NCI-H1436 (cell line): ENCODE data around the gene SPATA7.
"Not testable (repeated sequence)": the region's sequence is repeated elsewhere in the genome, so short reads cannot be mapped to it uniquely, and the experiment has no call there.

Experiments used
- DNase-seq: peaks from one replicate; lab custom pipeline; 2025; lab: John Stamatoyannopoulos, UW

SPATA7 gene, protein sequence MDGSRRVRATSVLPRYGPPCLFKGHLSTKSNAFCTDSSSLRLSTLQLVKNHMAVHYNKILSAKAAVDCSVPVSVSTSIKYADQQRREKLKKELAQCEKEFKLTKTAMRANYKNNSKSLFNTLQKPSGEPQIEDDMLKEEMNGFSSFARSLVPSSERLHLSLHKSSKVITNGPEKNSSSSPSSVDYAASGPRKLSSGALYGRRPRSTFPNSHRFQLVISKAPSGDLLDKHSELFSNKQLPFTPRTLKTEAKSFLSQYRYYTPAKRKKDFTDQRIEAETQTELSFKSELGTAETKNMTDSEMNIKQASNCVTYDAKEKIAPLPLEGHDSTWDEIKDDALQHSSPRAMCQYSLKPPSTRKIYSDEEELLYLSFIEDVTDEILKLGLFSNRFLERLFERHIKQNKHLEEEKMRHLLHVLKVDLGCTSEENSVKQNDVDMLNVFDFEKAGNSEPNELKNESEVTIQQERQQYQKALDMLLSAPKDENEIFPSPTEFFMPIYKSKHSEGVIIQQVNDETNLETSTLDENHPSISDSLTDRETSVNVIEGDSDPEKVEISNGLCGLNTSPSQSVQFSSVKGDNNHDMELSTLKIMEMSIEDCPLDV

DNA sequence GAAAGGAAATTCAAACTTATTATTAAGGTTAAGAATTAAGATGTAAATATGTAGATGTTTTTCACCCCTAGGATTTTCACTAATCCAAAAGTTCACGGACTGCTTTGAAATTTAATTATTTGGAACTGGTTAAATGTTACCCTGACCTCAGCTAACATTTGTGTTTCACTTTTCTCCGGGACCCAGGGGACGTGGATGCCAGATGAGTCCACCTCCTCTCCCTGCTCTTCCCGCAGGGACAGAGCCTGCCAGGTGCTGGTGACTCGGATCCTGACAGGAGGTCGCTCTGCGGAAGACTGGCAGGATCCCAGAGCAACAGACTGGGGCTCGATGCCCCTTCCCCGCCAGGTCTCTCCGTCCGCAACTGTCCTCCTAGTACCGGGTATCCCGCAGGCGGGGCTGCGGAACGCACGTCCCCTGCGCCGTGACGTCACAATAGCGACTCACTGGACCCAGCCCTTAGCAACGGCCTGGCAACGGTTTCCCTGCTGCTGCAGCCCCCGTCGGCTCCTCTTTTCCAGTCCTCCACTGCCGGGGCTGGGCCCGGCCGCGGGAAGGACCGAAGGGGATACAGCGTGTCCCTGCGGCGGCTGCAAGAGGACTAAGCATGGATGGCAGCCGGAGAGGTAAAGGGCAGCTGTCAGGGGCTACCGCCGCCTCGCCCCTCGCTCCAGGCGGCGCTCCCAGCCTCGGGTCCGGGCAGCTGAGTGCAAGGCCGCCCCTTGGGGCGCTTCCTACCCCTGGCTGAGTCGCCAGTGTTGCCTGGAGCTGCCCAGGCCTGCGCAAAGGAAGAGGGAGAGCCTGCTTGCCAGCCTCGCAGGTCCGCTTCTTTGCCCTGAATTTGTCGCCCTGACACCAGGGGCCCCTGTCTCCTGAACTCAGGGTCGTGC lies at the start of gene SPATA7:
SPATA7 (plus strand) TSS at position 446 of the 890 bp plus-strand sequence; CDS start at position 608, 162 bp downstream.
- peak; percentile 92 for DNase-seq

DNA sequence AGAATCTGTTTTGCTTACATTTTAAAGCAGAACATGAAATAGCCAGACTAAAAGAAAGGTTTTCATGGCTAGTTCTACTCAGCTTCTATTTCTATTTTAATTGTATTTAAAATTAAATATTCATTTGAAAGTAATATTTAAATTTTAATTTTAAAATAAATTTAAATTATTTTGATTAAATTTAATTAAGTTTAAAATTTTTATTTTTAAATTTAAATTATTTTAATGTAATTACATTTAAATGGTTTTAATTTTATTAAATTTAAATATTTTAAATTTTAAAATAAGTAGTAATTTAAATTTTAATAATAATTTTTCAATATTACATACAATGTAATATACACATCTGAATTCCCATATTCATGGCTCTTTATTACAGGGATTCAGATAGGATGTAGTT lies 45.1 kb upstream of the SPATA7 start:
- DNase-seq, result no peak

DNA sequence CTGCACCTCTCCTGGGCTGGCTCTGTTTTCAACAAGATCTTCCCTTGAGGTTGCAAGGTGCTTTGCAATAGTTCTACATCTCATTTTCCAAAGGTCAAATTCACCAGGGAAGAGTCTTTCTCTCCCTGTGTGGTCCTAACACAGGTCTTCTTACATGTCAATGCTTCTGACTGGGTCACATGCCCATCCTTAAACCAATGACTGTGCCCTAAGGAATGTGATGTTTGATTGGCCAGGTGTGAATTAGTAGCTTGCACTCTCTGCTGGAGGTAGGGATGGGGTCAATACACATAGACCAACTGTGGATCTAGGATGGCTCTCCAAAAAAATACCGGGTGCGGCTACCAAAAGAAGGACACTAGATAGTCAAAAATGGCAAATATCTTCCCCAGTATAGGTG lies 42.5 kb upstream of the SPATA7 start:
- DNase-seq, result no peak

DNA sequence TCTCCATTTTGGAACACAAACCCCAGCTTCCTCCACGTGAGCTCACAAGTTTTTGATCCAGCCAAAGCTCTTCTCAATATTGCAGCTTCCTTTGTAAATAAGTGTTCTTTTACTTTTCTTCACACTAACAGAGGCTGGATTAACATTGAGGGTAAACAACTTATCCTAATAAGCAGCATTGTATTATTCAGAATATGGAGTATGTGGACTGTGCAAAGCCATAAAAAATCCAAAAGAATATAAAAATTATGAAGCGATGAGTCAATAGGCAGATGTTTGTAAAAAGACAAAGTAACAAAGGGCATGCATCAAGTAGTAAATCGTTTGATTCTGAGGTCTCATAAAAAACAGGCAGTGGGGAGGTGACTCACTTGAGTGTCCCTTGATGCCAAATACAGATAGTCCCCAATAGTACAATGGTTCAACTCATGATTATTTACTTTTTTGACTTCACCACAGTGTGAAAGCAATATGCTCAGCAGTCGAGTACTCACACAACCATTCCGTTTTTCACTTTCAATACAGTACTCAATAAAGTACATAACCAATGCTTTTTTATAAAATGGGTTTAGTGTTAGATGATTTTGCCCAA lies 39.3 kb upstream of the SPATA7 start:
- no peak for DNase-seq

DNA sequence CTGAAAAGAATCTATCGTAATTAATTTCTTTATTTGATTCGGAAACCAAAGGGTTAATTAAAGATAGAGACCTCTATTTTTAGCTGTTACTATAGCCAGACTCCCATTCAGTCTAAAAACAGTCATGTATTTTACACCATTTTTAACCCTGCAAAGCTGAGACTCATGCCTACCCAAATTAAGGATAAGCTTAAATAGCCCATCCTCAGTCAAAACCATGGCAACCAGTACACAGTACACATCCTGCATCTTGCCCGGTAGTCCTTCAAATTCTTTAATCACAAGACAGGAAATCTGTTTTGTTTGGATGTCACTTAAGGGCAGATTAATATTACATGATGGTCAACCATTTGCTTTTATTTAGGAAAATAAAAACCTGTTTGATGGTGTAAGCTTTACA lies 36.9 kb upstream of the SPATA7 start:
- no peak for DNase-seq

DNA sequence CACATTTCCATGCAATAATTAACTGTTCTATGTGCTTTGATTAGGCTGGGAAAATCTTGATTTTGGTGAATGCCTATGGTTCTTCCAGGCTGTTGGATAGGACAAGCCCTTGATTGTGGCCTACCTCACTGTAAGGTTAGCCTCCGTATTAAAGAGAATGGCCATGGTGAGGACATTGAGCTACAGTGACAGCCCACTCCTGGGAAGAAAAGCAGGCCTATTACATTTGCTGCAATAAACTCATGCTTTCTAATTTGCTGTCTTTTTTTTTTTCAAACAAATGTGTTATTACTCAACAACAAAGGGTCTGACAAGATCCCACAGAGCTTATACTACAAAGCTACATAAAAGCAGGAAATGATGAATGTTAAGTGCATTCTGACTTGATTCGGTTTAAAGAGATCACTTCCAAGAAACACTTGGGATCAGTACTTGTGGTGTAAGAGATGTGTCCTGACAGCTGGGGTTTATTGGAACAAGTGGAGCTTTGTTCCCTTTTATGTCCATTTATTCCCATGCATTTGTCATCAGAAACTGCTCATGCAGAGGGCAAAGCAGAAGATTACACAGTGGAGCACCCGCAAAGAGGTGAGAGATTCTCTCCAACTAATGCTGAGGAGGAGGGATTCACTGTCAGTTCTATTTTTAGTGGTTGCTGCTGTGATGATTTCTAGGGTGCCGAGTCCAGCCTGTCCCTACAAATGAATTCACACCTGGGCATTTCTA lies 33.3 kb upstream of the SPATA7 start:
- peak; percentile 71 for DNase-seq

DNA sequence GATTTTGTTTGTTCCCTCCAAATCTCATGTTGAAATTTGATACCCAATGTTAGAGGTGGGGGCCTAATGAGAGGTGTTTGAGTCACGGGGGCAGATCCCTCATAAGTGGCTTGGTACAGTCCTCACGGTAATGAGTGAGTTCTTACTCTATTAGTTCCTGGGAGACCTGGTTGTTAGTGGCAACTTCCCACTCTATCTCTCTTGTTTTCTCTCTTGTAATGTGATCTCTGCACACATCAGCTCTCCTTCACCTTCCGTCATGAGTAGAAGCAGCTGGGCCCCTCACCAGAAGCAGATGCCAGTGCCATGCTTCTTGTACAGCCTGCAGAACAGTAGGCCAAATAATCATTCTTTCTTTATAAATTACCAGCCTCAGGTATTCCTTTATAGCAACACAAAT lies 32.8 kb upstream of the SPATA7 start:
- peak; percentile 87 for DNase-seq

DNA sequence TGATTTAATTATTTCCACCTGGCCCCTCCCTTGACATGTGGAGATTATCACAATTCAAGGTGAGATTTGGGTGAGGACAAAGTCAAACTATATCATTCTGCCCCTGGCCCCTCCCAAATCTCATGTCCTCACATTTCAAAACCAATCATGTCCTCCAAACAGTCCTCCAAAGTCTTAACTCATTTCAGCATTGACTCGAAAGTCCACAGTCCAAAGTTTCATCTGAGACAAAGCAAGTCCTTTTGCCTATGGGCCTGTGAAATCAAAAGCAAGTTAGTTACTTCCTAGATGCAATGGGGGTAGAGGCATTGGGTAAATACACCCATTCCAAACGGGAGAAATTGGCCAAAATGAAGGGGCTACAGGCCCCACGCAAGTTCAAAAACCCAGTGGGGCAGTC lies 31.1 kb upstream of the SPATA7 start:
- DNase-seq, result no peak

DNA sequence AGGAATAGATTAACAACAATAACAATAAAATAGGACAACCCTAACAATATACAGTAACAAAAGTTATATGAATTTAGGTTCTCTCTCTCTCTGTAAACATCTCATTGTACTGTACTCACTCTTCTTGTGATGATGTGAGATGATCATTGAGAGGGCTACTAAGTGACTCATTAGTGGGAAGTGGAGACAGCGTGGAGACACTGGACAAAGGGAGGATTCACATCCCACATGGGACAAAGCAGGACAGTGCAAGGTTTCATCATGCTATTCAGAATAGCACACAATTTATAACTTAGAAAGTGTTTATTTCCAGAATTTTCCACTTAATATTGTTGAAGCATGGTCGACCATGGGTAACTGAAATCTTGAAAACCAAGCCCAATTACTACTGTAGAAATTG lies 26.0 kb upstream of the SPATA7 start:
- no peak for DNase-seq

DNA sequence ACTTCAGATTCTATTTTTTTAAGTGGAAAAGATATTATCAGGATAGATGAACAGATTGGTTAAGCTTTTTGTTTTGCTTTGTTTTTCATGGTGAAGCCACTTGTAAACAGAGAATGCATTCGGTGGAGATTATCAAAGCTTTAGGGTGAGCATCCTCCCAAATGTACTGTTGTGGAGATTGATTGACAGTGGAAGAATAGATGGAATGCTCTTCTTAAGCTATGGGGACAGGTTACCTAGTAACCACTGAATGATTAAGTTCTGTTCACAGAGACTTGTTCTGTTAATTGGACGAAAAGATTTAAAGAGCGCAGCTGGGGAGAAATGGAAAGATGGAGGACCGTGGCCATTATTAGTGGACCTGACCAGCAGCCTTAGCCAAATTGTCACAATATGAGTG lies 21.8 kb upstream of the SPATA7 start:
- DNase-seq, result no peak

DNA sequence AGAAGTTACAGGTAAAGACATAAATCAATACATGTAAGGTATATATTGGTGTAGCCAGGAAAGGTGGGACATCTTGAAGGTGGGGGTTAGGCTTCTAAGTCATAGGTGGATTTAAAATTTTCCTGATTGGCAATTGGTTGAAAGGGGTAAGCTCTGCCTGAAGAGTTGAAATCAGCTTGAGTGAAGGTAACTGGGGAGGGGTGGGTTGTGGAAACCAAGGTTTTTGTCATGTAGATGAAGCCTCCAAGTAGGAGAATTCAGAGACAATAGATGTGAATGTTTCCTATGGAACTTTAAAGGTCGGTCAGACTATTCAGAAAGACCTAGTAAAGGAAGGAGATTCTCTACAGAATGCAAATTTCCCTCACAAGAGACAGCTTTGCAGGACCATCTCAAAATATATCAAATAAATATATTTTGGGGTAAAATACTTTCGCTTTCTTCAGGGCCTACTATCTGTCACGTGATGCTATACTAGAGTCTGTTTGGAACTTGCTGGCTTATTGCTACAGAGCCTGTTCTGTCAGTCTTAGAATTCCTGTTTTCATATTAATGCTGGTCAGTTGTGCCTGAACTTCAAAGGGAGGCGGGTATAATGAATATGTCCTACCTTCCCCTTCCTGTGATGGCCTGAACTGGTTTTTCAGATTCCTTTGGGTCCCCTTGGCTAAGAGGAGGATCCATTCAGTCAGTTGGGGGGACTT lies 20.6 kb upstream of the SPATA7 start:
- DNase-seq, result no peak

DNA sequence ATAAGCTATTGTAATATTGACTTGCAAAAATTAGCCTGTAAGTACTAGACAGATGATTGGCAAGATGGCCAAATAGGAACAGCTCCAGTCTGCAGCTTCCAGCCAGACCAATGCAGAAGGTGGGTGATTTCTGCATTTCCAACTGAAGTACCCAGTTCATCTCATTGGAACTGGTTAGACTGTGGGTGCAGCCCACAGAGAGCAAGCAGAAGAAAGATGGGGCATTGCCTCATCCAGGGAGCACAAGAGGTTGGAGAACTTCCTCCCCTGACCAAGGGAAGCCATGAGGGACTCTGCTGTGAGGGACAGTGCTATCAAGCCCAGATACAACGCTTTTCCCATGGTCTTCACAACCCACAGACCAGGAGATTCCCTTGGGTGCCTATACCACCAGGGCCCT lies 16.0 kb upstream of the SPATA7 start:
- DNase-seq, result no peak

DNA sequence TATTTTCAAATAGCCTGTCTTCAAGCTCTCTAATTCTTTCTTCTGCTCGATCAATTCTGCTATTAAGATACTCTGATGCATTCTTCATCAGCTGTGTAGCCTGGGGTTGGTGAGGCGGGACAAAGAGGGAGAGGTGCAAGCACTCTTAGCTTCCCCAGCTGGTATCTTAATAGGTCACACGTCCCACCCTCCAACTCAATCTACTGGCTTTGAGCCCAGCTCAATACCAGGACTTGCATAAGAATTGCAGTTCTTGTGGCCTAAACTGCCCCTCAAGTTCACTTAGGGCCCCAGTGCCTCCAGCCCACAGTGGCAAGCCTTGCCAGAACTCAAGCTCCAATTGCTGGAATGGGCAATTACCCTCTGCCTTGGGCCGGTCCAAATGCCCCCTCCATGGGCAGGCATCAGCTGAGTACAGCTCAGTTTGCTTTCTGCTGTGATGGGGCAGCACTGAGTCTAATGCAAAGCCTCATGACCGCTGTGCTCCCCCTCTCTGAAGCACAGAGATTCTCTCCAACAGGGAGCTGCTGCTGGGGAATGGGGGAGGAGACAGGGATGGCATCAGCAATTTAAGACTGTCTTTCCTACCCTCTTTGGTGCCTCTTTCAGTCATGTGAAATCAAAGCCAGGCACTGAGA lies 5.6 kb upstream of the SPATA7 start:
- DNase-seq, result no peak

DNA sequence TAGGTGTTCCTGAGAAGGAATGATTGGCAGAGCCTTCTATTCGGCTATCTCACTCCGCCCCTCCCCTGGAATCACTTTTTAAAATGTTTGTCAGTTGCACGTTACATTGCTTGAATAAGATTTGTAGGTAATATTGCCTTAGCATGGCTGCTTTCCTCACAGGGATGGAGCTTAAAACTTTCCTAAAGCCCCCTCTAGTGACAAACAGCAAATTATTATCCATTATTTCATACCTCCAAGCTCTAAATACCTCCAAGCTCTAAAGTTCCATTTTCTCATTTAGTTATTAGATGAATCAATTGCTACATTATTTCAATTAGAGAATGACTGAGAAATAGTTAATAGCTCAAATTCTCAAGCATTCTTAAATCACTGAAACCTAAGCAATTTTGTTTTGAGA lies 5.1 kb upstream of the SPATA7 start:
- peak; percentile 17 for DNase-seq

DNA sequence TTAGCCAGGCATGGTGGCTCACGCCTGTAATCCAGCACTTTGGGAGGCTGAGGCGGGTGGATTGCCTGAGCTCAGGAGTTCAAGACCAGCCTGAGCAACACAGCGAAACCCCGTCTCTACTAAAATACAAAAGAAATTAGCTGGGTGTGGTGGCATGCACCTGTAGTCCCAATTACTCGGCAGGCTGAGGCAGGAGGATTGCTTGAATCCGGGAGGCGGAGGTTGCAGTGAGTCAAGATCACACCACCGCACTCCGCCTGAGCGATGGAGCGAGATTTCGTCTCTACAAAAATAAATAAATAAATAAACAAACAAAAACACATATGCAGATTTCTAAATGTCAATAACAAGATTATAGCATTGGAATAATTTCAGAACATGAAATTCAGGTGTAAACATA lies 3.8 kb upstream of the SPATA7 start:
- not testable (repeated sequence) for DNase-seq

DNA sequence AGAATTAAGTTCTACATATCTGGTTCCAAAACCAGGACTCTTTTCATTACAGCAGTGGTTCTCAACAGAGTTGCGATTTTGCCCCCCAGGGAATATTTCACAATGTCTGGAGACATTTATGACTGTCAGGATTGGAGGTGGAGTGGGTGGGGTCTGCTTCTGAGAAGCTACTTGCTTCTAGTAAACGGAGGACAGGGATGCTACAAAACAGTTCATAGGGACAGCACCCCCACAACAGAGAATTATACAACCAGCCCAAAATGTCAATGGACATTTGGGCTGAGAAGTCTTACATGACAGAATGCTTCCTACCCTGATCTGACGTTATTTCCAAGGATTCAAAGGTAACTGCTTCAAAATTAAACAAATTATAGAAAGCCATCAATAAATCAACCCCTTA lies 739 bp upstream of the SPATA7 start:
- no peak for DNase-seq

DNA sequence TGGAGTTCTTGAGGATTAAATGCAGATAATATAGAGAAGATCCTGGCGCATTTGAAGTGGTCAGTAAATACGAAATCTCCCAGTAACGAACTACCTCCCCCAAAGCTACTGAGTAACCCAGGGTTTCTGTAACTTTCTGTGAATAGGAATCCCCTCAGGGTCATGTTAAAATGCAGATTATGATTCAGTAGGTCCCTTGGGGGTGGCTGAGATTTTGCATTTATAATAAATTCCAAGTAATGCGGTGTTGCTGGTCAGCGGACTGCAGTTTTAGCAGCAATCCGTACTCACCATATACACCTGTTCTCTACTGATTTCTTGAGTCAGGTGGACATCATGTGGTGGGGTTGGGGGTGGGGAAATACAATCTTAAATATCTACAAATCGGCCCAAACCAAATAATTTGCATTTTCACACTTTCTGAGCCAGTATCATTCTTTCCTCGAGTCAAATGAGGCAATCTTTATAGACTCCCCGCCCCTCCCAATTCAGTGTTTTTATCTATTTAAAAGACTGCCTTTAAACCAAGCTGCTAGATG lies 868 bp downstream of the SPATA7 start:
- DNase-seq, result no peak

DNA sequence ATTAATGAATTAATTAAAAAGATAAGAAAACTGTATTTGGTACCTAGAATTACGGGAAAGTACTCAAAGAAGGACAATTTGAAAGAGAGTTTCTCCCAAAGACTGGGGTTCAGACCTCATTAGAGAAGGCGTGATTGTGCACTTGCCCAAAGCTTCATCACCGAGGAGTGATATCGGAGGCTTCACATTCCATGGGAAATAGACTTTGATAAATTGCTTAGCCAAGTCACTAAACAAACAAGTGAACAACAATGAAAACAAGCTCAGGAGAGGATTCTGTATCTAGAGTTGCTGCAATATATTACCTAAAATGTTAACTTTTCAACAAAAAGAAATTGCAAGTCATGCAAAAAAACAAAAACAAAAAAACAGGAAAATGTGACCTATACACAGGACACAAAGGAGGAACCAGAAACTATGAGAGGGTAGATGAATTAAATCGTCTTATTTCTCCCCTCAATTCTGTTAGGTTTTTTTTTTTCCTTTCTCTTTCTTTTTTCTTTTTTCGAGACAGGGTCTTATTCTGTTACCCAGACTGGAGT lies 3.4 kb downstream of the SPATA7 start:
- DNase-seq, result no peak

DNA sequence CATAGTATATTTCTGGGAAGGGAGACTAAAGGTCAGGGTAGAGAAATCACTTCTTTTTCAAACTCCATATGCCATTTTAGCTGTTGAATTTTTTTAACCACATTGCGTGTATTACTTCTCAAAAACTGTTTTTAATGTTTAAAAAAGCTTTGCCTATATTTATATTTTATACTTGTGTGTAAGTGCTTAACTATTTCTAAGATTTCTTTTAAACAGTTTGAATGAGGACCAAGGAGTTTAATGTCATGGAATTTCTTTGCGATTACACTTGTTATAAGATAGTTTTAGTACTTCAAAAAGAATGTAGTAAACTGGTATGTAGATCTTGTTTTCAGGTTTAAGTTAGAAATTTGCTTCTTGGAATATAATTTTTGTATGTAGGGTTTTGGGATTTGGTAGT lies 7.2 kb downstream of the SPATA7 start:
- no peak for DNase-seq

DNA sequence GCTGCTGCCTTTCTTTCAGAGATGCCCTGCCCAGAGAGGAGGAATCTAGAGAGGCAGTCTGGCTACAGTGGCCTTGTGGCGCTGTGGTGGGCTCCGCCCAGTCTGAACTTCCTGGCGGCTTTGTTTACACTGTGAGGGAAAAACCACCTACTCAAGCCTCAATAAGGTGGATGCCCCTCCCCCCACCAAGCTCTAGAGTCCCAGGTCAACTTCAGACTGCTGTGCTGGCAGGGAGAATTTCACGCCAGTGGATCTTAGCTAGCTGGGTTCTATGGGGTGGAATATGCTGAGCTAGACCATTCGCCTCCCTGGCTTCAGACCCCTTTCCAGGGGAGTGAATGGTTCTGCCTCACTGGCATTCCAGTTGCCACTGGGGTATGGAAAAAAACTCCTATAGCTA lies 25.6 kb downstream of the SPATA7 start:
- DNase-seq, result no peak
